HL-60/S4 treated with phorbol 12-myristate 13-acetate at 8.2 ng/mL for 4 days and 3 days (cell line): Measurements from ENCODE around the gene ZMYND11.
"Not testable (repeated sequence)": the region's sequence is repeated elsewhere in the genome, so short reads cannot be mapped to it uniquely, and the experiment has no call there.

Experiments used
- in situ Hi-C: fragments of 300-500 bp; cut with MboI; formaldehyde crosslinking; loops from 2 replicates; pipeline ENCODE4 v1.15.0; 2022; ENCODE audit warnings: low sequenced_read_pairs

ZMYND11 gene

DNA sequence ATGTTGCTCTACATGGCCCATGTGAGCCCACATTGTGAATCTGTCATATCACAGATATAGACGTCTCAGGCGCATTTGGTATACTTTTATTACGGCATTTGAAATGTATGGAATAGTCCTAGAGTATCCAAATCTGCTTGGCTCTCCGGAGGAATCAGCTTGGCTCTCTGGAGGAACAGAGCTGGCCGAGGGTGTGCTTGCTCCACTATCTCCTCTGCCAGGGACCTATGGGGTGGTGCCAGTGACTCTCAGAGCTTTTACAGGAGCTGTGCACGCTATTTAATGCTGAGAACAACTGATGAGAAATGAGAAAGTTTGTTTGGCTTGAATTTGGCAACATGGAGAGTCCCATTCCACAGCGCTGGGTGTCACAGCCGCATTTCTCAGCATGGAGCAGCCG lies 144.0 kb downstream of the ZMYND11 start:
- in situ Hi-C loops = no loop called here

GRCh38 chr10:279655-280054 lies 144.4 kb downstream of the ZMYND11 start:
- in situ Hi-C loops = no loop called here

GRCh38 chr10:282294-283139 lies 147.3 kb downstream of the ZMYND11 start:
- in situ Hi-C loops = no loop called here

GRCh38 chr10:283140-283479 lies 147.9 kb downstream of the ZMYND11 start:
- in situ Hi-C loops = no loop called here

- in situ Hi-C loops = no loop called here
Observed at GRCh38 chr10:283916-284356, 148.7 kb downstream of the ZMYND11 start.

DNA sequence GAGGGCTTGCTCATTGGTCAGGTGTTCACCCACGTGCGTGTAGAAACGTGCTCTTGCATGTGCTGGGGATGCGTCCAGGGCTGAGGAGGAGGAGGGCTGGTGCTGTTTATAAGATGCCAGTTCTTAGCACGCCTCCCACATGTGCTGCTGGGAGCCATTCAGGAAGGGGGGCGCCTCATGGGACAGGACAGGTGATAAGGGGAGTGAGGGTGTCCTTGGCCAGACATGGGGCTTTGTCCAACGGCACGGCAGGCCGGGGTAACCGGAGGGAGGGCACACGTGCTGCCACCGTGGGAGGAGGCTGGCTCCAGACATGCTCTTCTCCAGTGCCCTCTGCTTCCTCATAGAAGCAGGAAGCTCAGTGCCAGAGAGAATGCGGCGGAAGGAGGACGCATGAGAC lies 150.0 kb downstream of the ZMYND11 start:
- in situ Hi-C loops = no loop called here

GRCh38 chr10:287026-287709 lies 151.9 kb downstream of the ZMYND11 start:
- in situ Hi-C loops = no loop called here

DNA sequence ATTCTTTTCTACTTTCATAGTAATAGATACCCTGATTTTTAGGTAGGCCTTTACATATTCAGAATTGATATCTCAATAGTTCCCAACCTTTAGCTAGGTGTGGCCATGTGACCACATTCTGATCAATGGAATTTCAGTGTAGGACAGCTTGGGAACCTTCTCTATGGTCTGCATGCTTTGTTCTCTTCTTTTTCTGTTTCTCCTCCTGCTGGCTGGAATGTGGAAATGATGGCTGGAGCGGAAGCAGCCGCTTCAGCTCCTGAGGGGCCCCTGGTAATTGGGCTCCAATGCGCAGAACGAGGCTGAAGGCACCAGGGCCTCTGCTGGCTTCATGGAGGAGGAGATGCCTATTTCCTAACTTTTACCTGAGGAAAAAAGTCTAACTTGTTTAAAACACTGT lies 152.6 kb downstream of the ZMYND11 start:
- in situ Hi-C loops = no loop called here

- in situ Hi-C loops = no loop called here
Observed at GRCh38 chr10:288316-289200, 153.3 kb downstream of the ZMYND11 start.

DNA sequence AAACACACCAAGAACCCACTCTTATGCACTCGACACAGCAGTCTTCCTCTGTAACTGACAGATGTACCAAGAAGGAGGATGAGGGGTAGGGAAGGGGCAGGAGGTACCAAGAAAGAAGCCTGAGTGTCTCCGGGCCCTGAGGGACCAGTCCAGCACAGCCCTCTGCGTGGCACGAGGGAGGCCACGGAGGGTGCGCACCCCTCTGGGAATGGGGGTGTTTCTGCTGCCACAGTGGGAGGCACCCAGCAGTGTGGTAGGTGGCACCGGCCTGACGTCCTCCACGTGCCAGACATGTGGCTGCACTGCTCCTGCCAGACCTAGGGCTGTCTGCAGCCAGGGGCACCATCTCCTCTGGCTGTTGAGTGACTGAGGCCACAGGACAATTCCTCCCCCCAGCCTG lies 154.3 kb downstream of the ZMYND11 start:
- in situ Hi-C loops = no loop called here

DNA sequence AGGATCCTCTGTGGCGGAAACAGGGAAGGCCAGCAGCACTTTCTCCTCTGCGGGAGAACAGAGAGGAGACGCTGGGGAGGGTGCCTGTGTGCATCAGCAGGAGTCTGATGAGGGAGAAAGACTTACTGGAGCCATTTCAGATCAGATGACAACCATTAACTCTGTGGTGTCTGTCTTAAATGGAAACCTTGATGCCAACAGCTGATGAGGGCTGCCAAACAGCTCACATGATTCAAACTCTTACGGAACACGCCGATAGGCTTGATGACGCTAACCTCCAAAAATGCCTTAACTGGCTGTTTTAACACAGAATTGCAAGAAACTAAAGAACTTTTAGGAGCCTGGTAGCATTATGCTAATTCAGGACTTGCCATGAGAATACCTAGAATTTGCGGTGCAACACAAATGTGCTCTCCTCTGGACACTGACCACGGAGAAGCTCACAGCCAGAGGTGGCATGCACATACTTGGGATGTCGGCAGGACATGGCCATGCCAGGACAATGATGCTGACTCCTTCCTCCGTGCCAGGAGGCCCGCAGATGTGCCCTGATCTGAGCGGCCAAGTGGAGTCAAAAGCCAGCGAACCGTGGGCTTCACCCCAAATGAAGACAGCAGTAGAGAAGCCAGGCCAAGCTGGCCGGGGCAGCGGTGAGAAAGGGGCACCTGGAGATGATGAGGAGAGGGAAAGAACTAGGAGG lies 154.9 kb downstream of the ZMYND11 start:
- in situ Hi-C loops = no loop called here

- in situ Hi-C loops = no loop called here
Observed at GRCh38 chr10:293636-294035, 158.4 kb downstream of the ZMYND11 start.

- in situ Hi-C loops = no loop called here
Observed at GRCh38 chr10:297567-297966, 162.3 kb downstream of the ZMYND11 start.

GRCh38 chr10:298033-298432 lies 162.8 kb downstream of the ZMYND11 start:
- in situ Hi-C loops = no loop called here

GRCh38 chr10:299512-299911 lies 164.3 kb downstream of the ZMYND11 start:
- in situ Hi-C loops = no loop called here

GRCh38 chr10:299969-300368 lies 164.7 kb downstream of the ZMYND11 start:
- in situ Hi-C loops = no loop called here

GRCh38 chr10:300580-300979 lies 165.3 kb downstream of the ZMYND11 start:
- in situ Hi-C loops = not testable (repeated sequence)

DNA sequence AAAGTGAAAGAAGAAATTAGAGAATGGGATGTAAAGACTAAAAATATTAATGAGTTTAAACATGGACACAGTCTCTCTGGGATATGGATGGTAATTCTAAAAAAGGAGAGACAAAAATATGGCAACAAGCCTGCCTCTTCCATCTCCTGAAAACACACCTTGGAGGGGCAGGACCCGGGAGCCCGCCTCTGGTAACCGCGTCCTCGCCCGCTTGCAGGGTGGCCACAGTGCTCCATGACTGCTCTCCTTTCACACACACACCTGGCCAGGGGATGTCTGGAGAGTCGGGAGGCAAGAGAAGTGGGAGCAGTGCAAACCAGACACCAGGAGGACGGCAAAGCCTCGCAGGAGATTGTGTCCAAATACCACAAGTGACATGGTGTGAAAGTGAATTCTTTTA lies 166.3 kb downstream of the ZMYND11 start:
- in situ Hi-C loops = no loop called here
